ENCODE results near the gene STK32B. TPM values are rescaled to one million over a fixed set of nuclear protein-coding genes. Genes with fewer than 3 reads are reported as not detected.

STK32B gene
- total and polyA plus RNA-seq, 2 of the 4 experiments (the other 2 are of a cell fraction) = 5.5 to 6.3 TPM

DNA sequence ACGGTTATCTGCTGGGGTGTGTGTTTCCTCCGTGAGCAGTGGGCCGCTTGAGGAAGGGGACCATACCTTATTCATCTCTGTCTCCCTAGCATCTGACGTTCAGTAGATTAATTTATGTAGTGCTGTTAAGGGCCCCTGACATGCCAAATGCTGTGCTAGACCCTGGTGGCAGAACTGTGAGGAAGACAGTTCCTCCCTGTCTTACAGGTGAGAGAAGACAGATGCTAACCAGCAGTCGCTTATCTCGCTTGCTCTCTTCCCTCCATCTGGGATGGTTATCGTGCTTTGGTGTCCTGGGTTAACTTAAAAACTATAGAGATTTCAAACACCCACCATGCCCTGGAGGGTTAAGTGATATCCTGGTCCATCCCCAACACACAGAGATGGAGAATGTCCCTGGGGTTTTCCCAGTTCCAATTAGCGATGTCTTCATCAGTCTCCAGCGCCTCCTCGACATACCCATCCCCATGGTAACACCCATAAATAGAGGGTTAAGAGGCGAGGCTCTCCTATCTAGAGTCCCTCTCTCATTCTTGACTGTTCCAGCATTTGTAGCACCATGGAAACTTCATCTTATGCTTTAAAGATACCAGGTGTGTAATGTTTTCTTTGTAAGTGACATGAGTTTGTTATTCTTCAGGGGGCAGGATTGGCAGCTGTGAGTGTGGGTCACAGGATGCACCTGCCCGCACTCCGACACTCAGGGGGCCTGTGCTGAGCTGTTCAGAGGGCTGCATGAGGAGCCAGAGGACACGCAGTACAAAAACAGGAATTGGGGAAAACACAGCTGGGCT lies 135.2 kb downstream of the STK32B start:
- Histone ChIP-seq H3K36me3 (ENCODE audit: control insufficient read depth, insufficient read depth, low read length) (no peaks in the 10 kb centered on the region), H3K9me1 (ENCODE audit: insufficient read depth, low read length) (0 out of 2 replicates have a peak, but pooled peaks cover 3% of the 10 kb centered on the region), H4K20me1 (ENCODE audit: insufficient read depth, low read length) (no peaks in the 10 kb centered on the region), H3K27me3 (ENCODE audit: control insufficient read depth, insufficient read depth, low read length) (no peaks in the 10 kb centered on the region), H4K5ac (ENCODE audit: low read depth, low read length) (no peak overlapping the region), H4K91ac (ENCODE audit: insufficient read depth, low read depth, low read length) (no peak overlapping the region), H2AK5ac (ENCODE audit: low read depth, low read length) (no peak overlapping the region), H3K14ac (replicated peaks; ENCODE audit: low read depth, low read length) (no peak overlapping the region), H3K18ac (ENCODE audit: low read depth, low read length) (no peak overlapping the region), H2BK15ac (ENCODE audit: low read depth, low read length) (no peak overlapping the region), H3K9ac (ENCODE audit: low read depth, low read length) (no peak overlapping the region), H3K56ac (ENCODE audit: extremely low read depth, insufficient read depth, low read length) (no peak overlapping the region), H4K8ac (ENCODE audit: low read depth in 2 of 2, low read length in 2 of 2) (no peak overlapping the region), H2AFZ (replicated peaks; ENCODE audit: low read length, poor library complexity) (peak overlapping the region; percentile 24), H3K27ac (ENCODE audit: insufficient read depth, low read length) (no peak overlapping the region), H3K9me3 (ENCODE audit: control insufficient read depth, insufficient read depth, low read length) (no peaks in the 10 kb centered on the region), H3K4me3 (ENCODE audit: insufficient read depth, low read depth, low read length) (no peak overlapping the region), H3K4me2 (ENCODE audit: low read depth, low read length) (no peak overlapping the region), H2BK120ac (ENCODE audit: low read depth, low read length) (no peak overlapping the region), H3K4ac (ENCODE audit: low read depth, low read length) (no peak overlapping the region; the same call in 1 of the 2 replicates), H3K4me1 (ENCODE audit: control insufficient read depth, insufficient read depth, low read length) (peaks cover 3% of the 10 kb centered on the region), H3K23ac (ENCODE audit: low read depth, low read length) (no peak overlapping the region), H3K79me1 (ENCODE audit: low read depth in 1 of 2, low read length in 2 of 2) (peaks cover 0 to 6% of the 10 kb centered on the region in 2 experiments; a peak in 1 of 4 replicates), H2BK20ac (ENCODE audit: low read depth, low read length) (no peak overlapping the region), H2BK5ac (ENCODE audit: low read depth, low read length, poor library complexity, severe bottlenecking) (no peak overlapping the region), H2AK9ac (replicated peaks; ENCODE audit: low read depth, low read length, poor library complexity) (no peak overlapping the region)
- dilution Hi-C loops (cut with HindIII; ENCODE audit: low sequenced_read_pairs, unreplicated experiment) (no loop called here), in situ Hi-C loops (cut with MboI; ENCODE audit: low sequenced_read_pairs) (no loop called here), intact Hi-C loops (cut with micrococcal nuclease) (no loop called here)
- 60% methylated on average over 1 of the region's 14 CpGs; no CpG with 5 or more reads in 1 of the 2 experiments for WGBS, 2 experiments (ENCODE audit: extremely low coverage in 2 of 2, insufficient read length in 1 of 2)
- ATAC-seq (ENCODE audit: low read depth) = no peak
- ChIA-PET POLR2A (ENCODE audit: unreplicated experiment) (no interaction called here), CTCF (no interaction called here)
- no peak for DNase-seq
- no TSS peak for BruUV-seq (replicated peaks)
- TF ChIP-seq RAD21 (IDR thresholded peaks at IDR 0.05; ENCODE audit: low read length) = no peak
- TF ChIP-seq RCOR1 (IDR thresholded peaks at IDR 0.05; ENCODE audit: insufficient replicate concordance, low read length) = no peak
- TF ChIP-seq SMC3 (IDR thresholded peaks at IDR 0.05; ENCODE audit: low read depth, low read length) = no peak
- TF ChIP-seq MAZ (IDR thresholded peaks at IDR 0.05; ENCODE audit: borderline replicate concordance, low read depth, low read length) = no peak
- TF ChIP-seq POLR2A (IDR thresholded peaks at IDR 0.05; ENCODE audit: low read depth, low read length) = no peak
- TF ChIP-seq CHD1 (IDR thresholded peaks at IDR 0.05; ENCODE audit: low read depth, low read length) = no peak
- TF ChIP-seq, protein P1, sequence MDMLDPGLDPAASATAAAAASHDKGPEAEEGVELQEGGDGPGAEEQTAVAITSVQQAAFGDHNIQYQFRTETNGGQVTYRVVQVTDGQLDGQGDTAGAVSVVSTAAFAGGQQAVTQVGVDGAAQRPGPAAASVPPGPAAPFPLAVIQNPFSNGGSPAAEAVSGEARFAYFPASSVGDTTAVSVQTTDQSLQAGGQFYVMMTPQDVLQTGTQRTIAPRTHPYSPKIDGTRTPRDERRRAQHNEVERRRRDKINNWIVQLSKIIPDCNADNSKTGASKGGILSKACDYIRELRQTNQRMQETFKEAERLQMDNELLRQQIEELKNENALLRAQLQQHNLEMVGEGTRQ (IDR thresholded peaks at IDR 0.05; ENCODE audit: low read depth, low read length) = no peak
- TF ChIP-seq, protein P2, sequence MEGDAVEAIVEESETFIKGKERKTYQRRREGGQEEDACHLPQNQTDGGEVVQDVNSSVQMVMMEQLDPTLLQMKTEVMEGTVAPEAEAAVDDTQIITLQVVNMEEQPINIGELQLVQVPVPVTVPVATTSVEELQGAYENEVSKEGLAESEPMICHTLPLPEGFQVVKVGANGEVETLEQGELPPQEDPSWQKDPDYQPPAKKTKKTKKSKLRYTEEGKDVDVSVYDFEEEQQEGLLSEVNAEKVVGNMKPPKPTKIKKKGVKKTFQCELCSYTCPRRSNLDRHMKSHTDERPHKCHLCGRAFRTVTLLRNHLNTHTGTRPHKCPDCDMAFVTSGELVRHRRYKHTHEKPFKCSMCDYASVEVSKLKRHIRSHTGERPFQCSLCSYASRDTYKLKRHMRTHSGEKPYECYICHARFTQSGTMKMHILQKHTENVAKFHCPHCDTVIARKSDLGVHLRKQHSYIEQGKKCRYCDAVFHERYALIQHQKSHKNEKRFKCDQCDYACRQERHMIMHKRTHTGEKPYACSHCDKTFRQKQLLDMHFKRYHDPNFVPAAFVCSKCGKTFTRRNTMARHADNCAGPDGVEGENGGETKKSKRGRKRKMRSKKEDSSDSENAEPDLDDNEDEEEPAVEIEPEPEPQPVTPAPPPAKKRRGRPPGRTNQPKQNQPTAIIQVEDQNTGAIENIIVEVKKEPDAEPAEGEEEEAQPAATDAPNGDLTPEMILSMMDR (conservative IDR thresholded peaks at IDR 0.05; ENCODE audit: low read depth, low read length) = no peak
- TF ChIP-seq BHLHE40 (IDR thresholded peaks at IDR 0.05; ENCODE audit: low read depth, low read length) = no peak
- TF ChIP-seq RFX5 (IDR thresholded peaks at IDR 0.05; ENCODE audit: low read depth, low read length) = no peak
- TF ChIP-seq CEBPB (IDR thresholded peaks at IDR 0.05; ENCODE audit: low read depth, low read length) = no peak
- TF ChIP-seq FOS (IDR thresholded peaks at IDR 0.05; ENCODE audit: low read depth, low read length) = no peak
- TF ChIP-seq NFE2L2 (IDR thresholded peaks at IDR 0.05; ENCODE audit: low read depth, low read length) = no peak
- no peak for TF ChIP-seq MAFK (IDR thresholded peaks at IDR 0.05; ENCODE audit: low read depth, low read length)
- TF ChIP-seq, protein P3, sequence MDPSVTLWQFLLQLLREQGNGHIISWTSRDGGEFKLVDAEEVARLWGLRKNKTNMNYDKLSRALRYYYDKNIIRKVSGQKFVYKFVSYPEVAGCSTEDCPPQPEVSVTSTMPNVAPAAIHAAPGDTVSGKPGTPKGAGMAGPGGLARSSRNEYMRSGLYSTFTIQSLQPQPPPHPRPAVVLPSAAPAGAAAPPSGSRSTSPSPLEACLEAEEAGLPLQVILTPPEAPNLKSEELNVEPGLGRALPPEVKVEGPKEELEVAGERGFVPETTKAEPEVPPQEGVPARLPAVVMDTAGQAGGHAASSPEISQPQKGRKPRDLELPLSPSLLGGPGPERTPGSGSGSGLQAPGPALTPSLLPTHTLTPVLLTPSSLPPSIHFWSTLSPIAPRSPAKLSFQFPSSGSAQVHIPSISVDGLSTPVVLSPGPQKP (IDR thresholded peaks at IDR 0.05; ENCODE audit: borderline replicate concordance, low read depth, low read length) = no peak
